H9 (cell line): ENCODE results near the gene IGFLR1. TPM values are rescaled to one million over a fixed set of nuclear protein-coding genes. Genes with fewer than 3 reads are reported as not detected.

Source experiments
- DNase-seq: peaks from one replicate; pipeline ENCODE4 v3.0.0-alpha.2; 2017
- H2AFZ ChIP-seq: one replicate; pipeline ENCODE4 v1.6.1; 2013; ENCODE audit warnings: mild to moderate bottlenecking, low read length, control low read depth, moderate library complexity
- H2AK5ac ChIP-seq: 2 replicates; pipeline ENCODE4 v1.6.1; 2013; ENCODE audit warnings: low read length, control low read depth, mixed read lengths; ENCODE audit not compliant: insufficient read length
- H2BK120ac ChIP-seq: one replicate; pipeline ENCODE4 v1.6.1; 2013; ENCODE audit warnings: low read depth, mild to moderate bottlenecking, low read length, control low read depth, inconsistent platforms; ENCODE audit not compliant: poor library complexity, severe bottlenecking
- H2BK12ac ChIP-seq: 2 replicates; pipeline ENCODE4 v1.6.1; 2013; ENCODE audit warnings: low read length, control low read depth, mixed read lengths, low read depth; ENCODE audit not compliant: insufficient read length
- H2BK15ac ChIP-seq: 2 replicates; pipeline ENCODE4 v1.6.1; 2013; ENCODE audit warnings: low read depth, low read length, control low read depth
- H2BK20ac ChIP-seq: one replicate; pipeline ENCODE4 v1.6.1; 2013; ENCODE audit warnings: low read depth, mild to moderate bottlenecking, low read length, control low read depth, inconsistent platforms; ENCODE audit not compliant: poor library complexity, severe bottlenecking
- H2BK5ac ChIP-seq: 2 replicates; pipeline ENCODE4 v1.6.1; 2013; ENCODE audit warnings: low read length, control low read depth, mixed read lengths; ENCODE audit not compliant: insufficient read length
- H3K14ac ChIP-seq: 2 replicates; pipeline ENCODE4 v1.6.1; 2013; ENCODE audit warnings: low read length, control low read depth; ENCODE audit not compliant: insufficient read depth
- H3K18ac ChIP-seq: 2 replicates; pipeline ENCODE4 v1.6.1; 2013; ENCODE audit warnings: low read depth, mild to moderate bottlenecking, mixed read lengths, low read length, control low read depth; ENCODE audit not compliant: insufficient read length
- H3K23ac ChIP-seq: 2 replicates; pipeline ENCODE4 v1.6.1; 2013; ENCODE audit warnings: low read length, control low read depth, mixed read lengths, low read depth; ENCODE audit not compliant: insufficient read length
- H3K23me2 ChIP-seq: 2 replicates; pipeline ENCODE4 v1.6.1; 2013; ENCODE audit warnings: low read depth, mild to moderate bottlenecking, mixed read lengths, low read length, control low read depth; ENCODE audit not compliant: insufficient read length, poor library complexity, severe bottlenecking
- H3K27ac ChIP-seq: 2 replicates; pipeline ENCODE4 v1.5.1; 2013; ENCODE audit warnings: low read length, control low read depth, mixed read lengths, low read depth; ENCODE audit not compliant: insufficient read length
- H3K27me3 ChIP-seq: 2 replicates; pipeline ENCODE4 v1.6.1; 2013; ENCODE audit warnings: low read length, control low read depth, inconsistent platforms; ENCODE audit not compliant: insufficient read depth
- H3K4ac ChIP-seq: 2 replicates; pipeline ENCODE4 v1.6.1; 2013; ENCODE audit warnings: low read depth, mild to moderate bottlenecking, control low read depth, inconsistent platforms, low read length, moderate library complexity
- H3K4me1 ChIP-seq: 2 replicates; pipeline ENCODE4 v1.6.1; 2013; ENCODE audit warnings: low read length, control low read depth, inconsistent platforms; ENCODE audit not compliant: insufficient read depth
- H3K4me2 ChIP-seq: 2 replicates; pipeline ENCODE4 v1.6.1; 2013; ENCODE audit warnings: low read length, control low read depth, mixed read lengths; ENCODE audit not compliant: insufficient read length, insufficient read depth
- H3K56ac ChIP-seq: 2 replicates; pipeline ENCODE4 v1.6.1; 2013; ENCODE audit warnings: low read depth, mild to moderate bottlenecking, mixed read lengths, low read length, control low read depth; ENCODE audit not compliant: insufficient read length
- H3K79me1 ChIP-seq: 2 replicates; pipeline ENCODE4 v1.6.1; 2013; ENCODE audit warnings: low read depth, mild to moderate bottlenecking, moderate library complexity, low read length, control low read depth, inconsistent platforms; ENCODE audit not compliant: insufficient read depth, poor library complexity, severe bottlenecking
- H3K79me2 ChIP-seq: 2 replicates; pipeline ENCODE4 v1.6.1; 2013; ENCODE audit warnings: low read length, control low read depth, inconsistent platforms; ENCODE audit not compliant: insufficient read depth
- H3K9ac ChIP-seq: 2 replicates; pipeline ENCODE4 v1.6.1; 2013; ENCODE audit warnings: low read length, control low read depth, mixed read lengths; ENCODE audit not compliant: insufficient read length; ENCODE audit errors: extremely low read depth
- H3K9me3 ChIP-seq: one replicate; pipeline ENCODE4 v1.6.1; 2013; ENCODE audit warnings: low read depth, low read length, inconsistent platforms; ENCODE audit not compliant: control insufficient read depth
- H3T11ph ChIP-seq: one replicate; pipeline ENCODE4 v1.6.1; 2013; ENCODE audit warnings: mild to moderate bottlenecking, low read length, control low read depth, inconsistent platforms
- H4K20me1 ChIP-seq: one replicate; pipeline ENCODE4 v1.6.1; 2013; ENCODE audit not compliant: control insufficient read depth, insufficient read length, insufficient read depth
- H4K5ac ChIP-seq: 2 replicates; pipeline ENCODE4 v1.6.1; 2013; ENCODE audit warnings: low read depth, mild to moderate bottlenecking, mixed read lengths, low read length, control low read depth; ENCODE audit not compliant: insufficient read length
- H4K8ac ChIP-seq: replicated peaks from 2 replicates; pipeline ENCODE4 v1.6.1; 2013; ENCODE audit warnings: low read length, control low read depth, mixed read lengths, low read depth; ENCODE audit not compliant: insufficient read length
- H4K91ac ChIP-seq: 2 replicates; pipeline ENCODE4 v1.6.1; 2013; ENCODE audit warnings: low read depth, mild to moderate bottlenecking, moderate library complexity, mixed read lengths, low read length, control low read depth; ENCODE audit not compliant: insufficient read length
- H3K27ac Mint-ChIP-seq, 3 experiments: 2 replicates in 2 of 3; 3 replicates in 1 of 3; pipeline ENCODE4 v1.8.0; 2020 to 2021; ENCODE audit warnings: mixed read lengths in 3 of 3, mild to moderate bottlenecking in 1 of 3, moderate library complexity in 1 of 3
- H3K27me3 Mint-ChIP-seq: 2 replicates; pipeline ENCODE4 v1.8.0; 2021; ENCODE audit warnings: low read depth, mild to moderate bottlenecking, moderate library complexity, mixed read lengths
- H3K36me3 Mint-ChIP-seq, 3 experiments: 2 replicates in 2 of 3; 3 replicates in 1 of 3; pipeline ENCODE4 v1.8.0; 2020 to 2021; ENCODE audit warnings: low read depth in 3 of 3, mixed read lengths in 3 of 3; ENCODE audit not compliant: insufficient read depth in 1 of 3
- H3K4me1 Mint-ChIP-seq, 2 experiments: 2 replicates each; pipeline ENCODE4 v1.8.0; 2020; ENCODE audit warnings: mixed read lengths in 2 of 2
- H3K4me3 Mint-ChIP-seq, 2 experiments: 2 replicates in 1 of 2; 3 replicates in 1 of 2; pipeline ENCODE4 v1.8.0; 2020 to 2021; ENCODE audit warnings: mild to moderate bottlenecking in 2 of 2, mixed read lengths in 2 of 2, moderate library complexity in 1 of 2
- H3K9me3 Mint-ChIP-seq, 2 experiments: 2 replicates in 1 of 2; 3 replicates in 1 of 2; pipeline ENCODE4 v1.8.0; 2020; ENCODE audit warnings: mild to moderate bottlenecking in 2 of 2, mixed read lengths in 2 of 2, moderate library complexity in 1 of 2
- WGBS: extraction: QIAGEN DNeasy Blood & Tissue Kit; methylation state at CpG from one replicate; pipeline ENCODE4 v1.1.7; 2013; ENCODE audit warnings: missing lambda C conversion rate, low lambda C conversion rate, mixed read lengths; ENCODE audit not compliant: insufficient read length; ENCODE audit errors: extremely low coverage; 5-methylcytosine and 5-hydroxymethylcytosine counted together
- total RNA-seq: library from RNA; stranded (reverse); gene quantifications from 2 replicates; pipeline ENCODE4 v1.2.1, GENCODE V29; 2021
- TF ChIP-seq, protein P1 (sequence below): fragments of 200-600 bp; sonication (generic); conservative IDR thresholded peaks from 3 replicates; pipeline ENCODE4 v1.8.0; 2021; ENCODE audit warnings: antibody characterized with exemption, mild to moderate bottlenecking

Gene IGFLR1
- total RNA-seq, 1 experiment from 2014 or later: 2.9 TPM

GRCh38 chr19:35755550-35756376, 13.5 kb upstream of the IGFLR1 start:
- TF ChIP-seq, protein P1, sequence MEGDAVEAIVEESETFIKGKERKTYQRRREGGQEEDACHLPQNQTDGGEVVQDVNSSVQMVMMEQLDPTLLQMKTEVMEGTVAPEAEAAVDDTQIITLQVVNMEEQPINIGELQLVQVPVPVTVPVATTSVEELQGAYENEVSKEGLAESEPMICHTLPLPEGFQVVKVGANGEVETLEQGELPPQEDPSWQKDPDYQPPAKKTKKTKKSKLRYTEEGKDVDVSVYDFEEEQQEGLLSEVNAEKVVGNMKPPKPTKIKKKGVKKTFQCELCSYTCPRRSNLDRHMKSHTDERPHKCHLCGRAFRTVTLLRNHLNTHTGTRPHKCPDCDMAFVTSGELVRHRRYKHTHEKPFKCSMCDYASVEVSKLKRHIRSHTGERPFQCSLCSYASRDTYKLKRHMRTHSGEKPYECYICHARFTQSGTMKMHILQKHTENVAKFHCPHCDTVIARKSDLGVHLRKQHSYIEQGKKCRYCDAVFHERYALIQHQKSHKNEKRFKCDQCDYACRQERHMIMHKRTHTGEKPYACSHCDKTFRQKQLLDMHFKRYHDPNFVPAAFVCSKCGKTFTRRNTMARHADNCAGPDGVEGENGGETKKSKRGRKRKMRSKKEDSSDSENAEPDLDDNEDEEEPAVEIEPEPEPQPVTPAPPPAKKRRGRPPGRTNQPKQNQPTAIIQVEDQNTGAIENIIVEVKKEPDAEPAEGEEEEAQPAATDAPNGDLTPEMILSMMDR: no peak
- no peak overlapping the region for H2AK5ac ChIP-seq
- Mint-ChIP-seq H3K36me3 (peaks cover 0 to 17% (median 13%) of the 10 kb centered on the region in 3 experiments; a peak in 5 of 7 replicates), H3K27ac (peak overlapping the region in 2 of 3 experiments; percentile 53 to 64; a peak in 2 of 7 replicates), H3K4me1 (peaks cover 12 to 23% of the 10 kb centered on the region in 2 experiments), H3K9me3 (no peaks in the 10 kb centered on the region), H3K4me3 (peak overlapping the region; percentile 58 to 78), H3K27me3 (peaks cover 7% of the 10 kb centered on the region)
- H2BK12ac ChIP-seq: no peak overlapping the region
- H3K4ac ChIP-seq: no peak overlapping the region
- no peaks in the 10 kb centered on the region for H3K9me3 ChIP-seq
- H2BK20ac ChIP-seq: no peak overlapping the region
- no peaks in the 10 kb centered on the region for H4K20me1 ChIP-seq
- no peaks in the 10 kb centered on the region for H3K79me1 ChIP-seq
- DNase-seq: peak; percentile 39
- H3K56ac ChIP-seq: no peak overlapping the region
- no peak overlapping the region for H3K27ac ChIP-seq
- no CpG with 5 or more reads among the region's 74 CpGs for WGBS
- no peak overlapping the region for H3K23ac ChIP-seq
- H3K27me3 ChIP-seq: no peaks in the 10 kb centered on the region
- H3K23me2 ChIP-seq: peaks cover 15% of the 10 kb centered on the region
- H3T11ph ChIP-seq: no peak overlapping the region
- no peak overlapping the region for H4K91ac ChIP-seq
- H3K14ac ChIP-seq: 0 out of 2 replicates have a peak overlapping the region, but pooled peaks have one; percentile 11
- H3K4me2 ChIP-seq: peak overlapping the region; percentile 43
- H2BK120ac ChIP-seq: no peak overlapping the region
- H3K9ac ChIP-seq: no peak overlapping the region
- no peaks in the 10 kb centered on the region for H3K4me1 ChIP-seq
- H3K18ac ChIP-seq: no peak overlapping the region
- H2AFZ ChIP-seq: no peak overlapping the region
- no peak overlapping the region for H4K5ac ChIP-seq
- no peak overlapping the region for H4K8ac ChIP-seq
- H2BK15ac ChIP-seq: no peak overlapping the region
- H3K79me2 ChIP-seq: no peaks in the 10 kb centered on the region
- H2BK5ac ChIP-seq: no peak overlapping the region
